ENCODE data around the gene MAST3. TPM values are rescaled to one million over a fixed set of nuclear protein-coding genes. Genes with fewer than 3 reads are reported as not detected.

MAST3 gene
- total RNA-seq, 1 experiment from 2014 or later = 10.4 TPM

DNA sequence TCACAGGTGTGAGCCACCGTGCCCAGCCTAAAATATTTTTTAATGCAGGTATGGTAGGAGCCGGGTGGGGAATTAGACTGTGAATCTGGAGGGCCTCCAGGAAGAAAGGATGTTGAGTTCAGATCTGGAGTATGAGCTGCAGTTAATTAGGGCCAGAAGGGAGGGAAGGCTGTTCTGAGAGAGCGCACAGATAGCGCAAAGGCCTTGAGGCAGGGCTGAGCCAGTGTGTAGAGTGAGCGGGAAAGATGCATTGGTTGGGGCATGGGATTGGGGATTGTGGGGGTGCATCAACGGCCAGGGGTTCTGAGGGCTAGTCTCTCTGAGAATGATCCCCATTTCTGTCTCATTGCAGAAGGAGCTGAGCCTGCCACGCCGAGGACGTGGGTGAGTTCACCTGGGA, 9.7 kb downstream of the MAST3 start:
- H2BK5ac ChIP-seq (ENCODE audit: insufficient read length, low read length) = no peak overlapping the region
- H3K36me3 Mint-ChIP-seq (ENCODE audit: insufficient read depth in 1 of 3, low read depth in 3 of 3) = no peaks in the 10 kb centered on the region; a peak in 1 of 7 replicates
- H3K4me1 Mint-ChIP-seq = peaks cover 13 to 21% of the 10 kb centered on the region in 2 experiments
- no peak for TF ChIP-seq CTCF (conservative IDR thresholded peaks at IDR 0.05)
- no peak overlapping the region for H3K4me3 Mint-ChIP-seq
- no peak overlapping the region for H4K8ac ChIP-seq (replicated peaks; ENCODE audit: insufficient read length, low read depth, low read length)
- H4K5ac ChIP-seq (ENCODE audit: insufficient read length, low read depth, low read length) = no peak overlapping the region
- H3K27ac Mint-ChIP-seq = no peak overlapping the region
- H3K18ac ChIP-seq (ENCODE audit: insufficient read length, low read depth, low read length) = no peak overlapping the region
- H3K27me3 Mint-ChIP-seq (ENCODE audit: low read depth) = peaks cover 22% of the 10 kb centered on the region
- WGBS (ENCODE audit: extremely low coverage, insufficient read length, low lambda C conversion rate) = no CpG with 5 or more reads among the region's 9 CpGs
- no peak overlapping the region for H3K4ac ChIP-seq (ENCODE audit: low read depth, low read length)
- no peak overlapping the region for H3K4me2 ChIP-seq (ENCODE audit: insufficient read depth, insufficient read length, low read length)
- no peak overlapping the region for H2BK15ac ChIP-seq (ENCODE audit: low read depth, low read length)
- no peak overlapping the region for H2BK120ac ChIP-seq (ENCODE audit: low read depth, low read length, poor library complexity, severe bottlenecking)
- no peaks in the 10 kb centered on the region for H3K79me1 ChIP-seq (ENCODE audit: insufficient read depth, low read depth, low read length, poor library complexity, severe bottlenecking)
- H2AFZ ChIP-seq (ENCODE audit: low read length) = no peak overlapping the region
- no peaks in the 10 kb centered on the region for H3K4me1 ChIP-seq (ENCODE audit: insufficient read depth, low read length)
- H3K27ac ChIP-seq (ENCODE audit: insufficient read length, low read depth, low read length) = no peak overlapping the region
- H3K56ac ChIP-seq (ENCODE audit: insufficient read length, low read depth, low read length) = no peak overlapping the region
- no peak overlapping the region for H3K23ac ChIP-seq (ENCODE audit: insufficient read length, low read depth, low read length)
- H3K9me3 ChIP-seq (ENCODE audit: control insufficient read depth, low read depth, low read length) = no peaks in the 10 kb centered on the region
- H4K20me1 ChIP-seq (ENCODE audit: control insufficient read depth, insufficient read depth, insufficient read length) = no peaks in the 10 kb centered on the region
- no peaks in the 10 kb centered on the region for H3K9me3 Mint-ChIP-seq
- no peak overlapping the region for H2BK12ac ChIP-seq (ENCODE audit: insufficient read length, low read depth, low read length)
- no peak overlapping the region for H3K9ac ChIP-seq (ENCODE audit: extremely low read depth, insufficient read length, low read length)
- peaks cover 16% of the 10 kb centered on the region for H3K23me2 ChIP-seq (ENCODE audit: insufficient read length, low read depth, low read length, poor library complexity, severe bottlenecking)
- no peaks in the 10 kb centered on the region for H3K79me2 ChIP-seq (ENCODE audit: insufficient read depth, low read length)
- no peak overlapping the region for H3T11ph ChIP-seq (ENCODE audit: low read length)
- no peaks in the 10 kb centered on the region; the same call in 1 of the 2 replicates for H3K27me3 ChIP-seq (ENCODE audit: insufficient read depth, low read length)
- DNase-seq = no peak
- H2BK20ac ChIP-seq (ENCODE audit: low read depth, low read length, poor library complexity, severe bottlenecking) = no peak overlapping the region
- no peak overlapping the region for H4K91ac ChIP-seq (ENCODE audit: insufficient read length, low read depth, low read length)
- H3K14ac ChIP-seq (ENCODE audit: insufficient read depth, low read length) = no peak overlapping the region
- no peak overlapping the region for H2AK5ac ChIP-seq (ENCODE audit: insufficient read length, low read length)

Data from H9 (cell line).